ENCODE data around the gene CACNA1S.

GRCh38 chr1:201153474-201154388, 41.5 kb upstream of the CACNA1S start:
- TF ChIP-seq EZH2phosphoT487 (IDR thresholded peaks at IDR 0.05; ENCODE audit: low read depth) (no peak), CTCF (IDR thresholded peaks at IDR 0.05; ENCODE audit: low read depth, low read length) (no peak)
